Smooth muscle cell (in vitro differentiated cells): ENCODE data around the gene THUMPD2. TPM values are rescaled to one million over a fixed set of nuclear protein-coding genes. Genes with fewer than 3 reads are reported as not detected.
A peak's percentile ranks its signal among the peaks of the same experiment; 100 is the strongest.

Experiments
- DNase-seq: peaks from one replicate; lab custom pipeline; 2025; ENCODE audit not compliant: unreplicated experiment; lab: John Stamatoyannopoulos, UW
- H2AFZ ChIP-seq: fragments of 200-600 bp; sonication (generic); 2 replicates; pipeline ENCODE4 v1.6.0; 2016; ENCODE audit warnings: antibody characterized with exemption, low read depth, mild to moderate bottlenecking
- H3F3A ChIP-seq: fragments of 200-600 bp; sonication (generic); 2 replicates; pipeline ENCODE4 v1.6.0; 2017; ENCODE audit warnings: antibody characterized with exemption, low read depth
- H3K27ac ChIP-seq: fragments of 200-600 bp; sonication (generic); 2 replicates; pipeline ENCODE4 v1.5.1; 2016; ENCODE audit warnings: low read depth, mild to moderate bottlenecking
- H3K27me3 ChIP-seq: fragments of 200-600 bp; sonication (generic); 2 replicates; pipeline ENCODE4 v1.6.1; 2016; ENCODE audit warnings: low read depth, mild to moderate bottlenecking
- H3K36me3 ChIP-seq: fragments of 200-600 bp; sonication (generic); 2 replicates; pipeline ENCODE4 v1.5.1; 2016; ENCODE audit warnings: low read depth
- H3K4me1 ChIP-seq: fragments of 200-600 bp; sonication (generic); 2 replicates; pipeline ENCODE4 v1.5.1; 2016; ENCODE audit warnings: low read depth
- H3K4me2 ChIP-seq: fragments of 200-600 bp; sonication (generic); 2 replicates; pipeline ENCODE4 v1.6.0; 2016; ENCODE audit warnings: mild to moderate bottlenecking
- H3K4me3 ChIP-seq: fragments of 200-600 bp; sonication (generic); 2 replicates; pipeline ENCODE4 v1.5.1; 2016; ENCODE audit warnings: mild to moderate bottlenecking
- H3K79me2 ChIP-seq: fragments of 200-600 bp; sonication (generic); 2 replicates; pipeline ENCODE4 v1.6.0; 2016; ENCODE audit warnings: low read depth, mild to moderate bottlenecking
- H3K9ac ChIP-seq: fragments of 200-600 bp; sonication (generic); 2 replicates; pipeline ENCODE4 v1.6.0; 2016; ENCODE audit warnings: low read depth
- H3K9me3 ChIP-seq: fragments of 200-600 bp; sonication (generic); replicated peaks from 2 replicates; pipeline ENCODE4 v1.5.1; 2016; ENCODE audit warnings: low read depth
- H4K20me1 ChIP-seq: fragments of 200-600 bp; sonication (generic); 2 replicates; pipeline ENCODE4 v1.6.0; 2016; ENCODE audit warnings: low read depth
- WGBS: methylation state at CpG from one replicate; pipeline ENCODE4 v1.1.7; 2016; ENCODE audit warnings: low lambda C conversion rate; 5-methylcytosine and 5-hydroxymethylcytosine counted together
- polyA plus RNA-seq: library from polyadenylated mRNA; unstranded; fragments of >200 nt; fragmentation: Nextera tagmentation; extraction: Ambion mirVana; gene quantifications from 2 replicates; pipeline ENCODE4 v1.2.1, GENCODE V29; 2016
- total RNA-seq: library from RNA; depleted of rRNA; stranded (reverse); fragments of >200 nt; gene quantifications from 2 replicates; pipeline ENCODE4 v1.2.3, GENCODE V29; 2014
- TF ChIP-seq, protein P1 (sequence below): fragments of 200-600 bp; sonication (generic); IDR thresholded peaks from 2 replicates; pipeline ENCODE4 v1.5.1; 2017; ENCODE audit warnings: borderline replicate concordance, mild to moderate bottlenecking, antibody characterized with exemption; ENCODE audit not compliant: insufficient read depth, poor library complexity, severe bottlenecking

The THUMPD2 gene
- total and polyA plus RNA-seq, 2 experiments from 2014 or later: 14.5 to 18.6 TPM

DNA sequence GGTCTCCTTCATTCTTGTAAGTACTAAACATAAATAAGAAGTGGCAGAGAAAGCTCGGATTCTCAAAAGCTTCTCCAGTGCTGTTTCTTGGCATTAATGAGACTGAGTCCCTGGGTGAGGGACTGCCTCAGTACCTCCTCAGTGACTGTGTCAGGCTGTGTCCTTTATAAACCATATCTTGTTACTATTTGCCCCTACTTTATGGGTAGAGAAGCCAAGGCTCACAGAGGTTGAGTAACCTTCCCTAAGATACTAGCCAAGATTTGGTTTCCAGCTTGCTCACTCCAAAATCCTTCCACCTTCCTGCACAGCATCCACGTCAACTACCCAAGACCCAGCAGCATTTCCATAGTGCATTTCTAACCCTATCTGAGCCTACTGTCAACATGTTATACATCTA lies 55.6 kb downstream of the THUMPD2 start:
- 78% methylated on average over 2 of the region's 2 CpGs for WGBS

DNA sequence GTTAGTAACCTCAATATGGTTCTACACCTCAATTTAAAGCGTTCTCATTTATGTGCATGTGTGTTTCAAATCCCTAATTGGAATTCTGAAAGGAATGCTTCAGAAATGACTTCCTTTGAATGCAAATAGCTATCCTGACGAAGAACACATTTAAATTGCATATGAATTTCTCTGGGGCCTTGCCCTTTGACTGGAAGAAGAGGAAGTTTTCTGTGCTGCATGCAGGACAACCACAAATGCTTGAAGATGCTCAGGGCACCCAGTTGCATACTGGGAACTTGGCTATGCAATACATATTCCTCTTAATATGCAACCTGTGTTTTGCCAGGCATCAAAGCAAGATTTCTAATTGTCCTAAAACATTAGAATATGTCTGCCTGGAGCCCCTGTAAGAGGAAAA lies 58.1 kb downstream of the THUMPD2 start:
- Histone ChIP-seq H3K27me3 (no peaks in the 10 kb centered on the region), H3F3A (no peaks in the 10 kb centered on the region), H3K9me3 (no peaks in the 10 kb centered on the region), H3K36me3 (no peaks in the 10 kb centered on the region), H2AFZ (no peak overlapping the region), H3K79me2 (no peaks in the 10 kb centered on the region), H3K9ac (no peak overlapping the region), H4K20me1 (no peaks in the 10 kb centered on the region), H3K4me3 (no peak overlapping the region), H3K27ac (no peak overlapping the region), H3K4me2 (no peak overlapping the region), H3K4me1 (peaks cover 10% of the 10 kb centered on the region)
- WGBS: 91% methylated on average over 2 of the region's 2 CpGs
- no peak for DNase-seq
- TF ChIP-seq, protein P1, sequence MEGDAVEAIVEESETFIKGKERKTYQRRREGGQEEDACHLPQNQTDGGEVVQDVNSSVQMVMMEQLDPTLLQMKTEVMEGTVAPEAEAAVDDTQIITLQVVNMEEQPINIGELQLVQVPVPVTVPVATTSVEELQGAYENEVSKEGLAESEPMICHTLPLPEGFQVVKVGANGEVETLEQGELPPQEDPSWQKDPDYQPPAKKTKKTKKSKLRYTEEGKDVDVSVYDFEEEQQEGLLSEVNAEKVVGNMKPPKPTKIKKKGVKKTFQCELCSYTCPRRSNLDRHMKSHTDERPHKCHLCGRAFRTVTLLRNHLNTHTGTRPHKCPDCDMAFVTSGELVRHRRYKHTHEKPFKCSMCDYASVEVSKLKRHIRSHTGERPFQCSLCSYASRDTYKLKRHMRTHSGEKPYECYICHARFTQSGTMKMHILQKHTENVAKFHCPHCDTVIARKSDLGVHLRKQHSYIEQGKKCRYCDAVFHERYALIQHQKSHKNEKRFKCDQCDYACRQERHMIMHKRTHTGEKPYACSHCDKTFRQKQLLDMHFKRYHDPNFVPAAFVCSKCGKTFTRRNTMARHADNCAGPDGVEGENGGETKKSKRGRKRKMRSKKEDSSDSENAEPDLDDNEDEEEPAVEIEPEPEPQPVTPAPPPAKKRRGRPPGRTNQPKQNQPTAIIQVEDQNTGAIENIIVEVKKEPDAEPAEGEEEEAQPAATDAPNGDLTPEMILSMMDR: no peak

More for the DNA sequence above, 55.6 kb downstream of the THUMPD2 start:
- no peaks in the 10 kb centered on the region for H3K79me2 ChIP-seq
- peaks cover 10% of the 10 kb centered on the region for H3K4me1 ChIP-seq
- peak overlapping the region; percentile 60 for H3K27ac ChIP-seq
- no peak overlapping the region for H2AFZ ChIP-seq
- no peaks in the 10 kb centered on the region for H3K36me3 ChIP-seq
- no peaks in the 10 kb centered on the region for H3K27me3 ChIP-seq
- no peaks in the 10 kb centered on the region for H3K9me3 ChIP-seq
- H3K9ac ChIP-seq: no peak overlapping the region
- H3F3A ChIP-seq: no peaks in the 10 kb centered on the region
- TF ChIP-seq, protein P1: no peak
- H3K4me3 ChIP-seq: no peak overlapping the region
- no peak for DNase-seq
- no peaks in the 10 kb centered on the region for H4K20me1 ChIP-seq
- peak overlapping the region; percentile 74 for H3K4me2 ChIP-seq

DNA sequence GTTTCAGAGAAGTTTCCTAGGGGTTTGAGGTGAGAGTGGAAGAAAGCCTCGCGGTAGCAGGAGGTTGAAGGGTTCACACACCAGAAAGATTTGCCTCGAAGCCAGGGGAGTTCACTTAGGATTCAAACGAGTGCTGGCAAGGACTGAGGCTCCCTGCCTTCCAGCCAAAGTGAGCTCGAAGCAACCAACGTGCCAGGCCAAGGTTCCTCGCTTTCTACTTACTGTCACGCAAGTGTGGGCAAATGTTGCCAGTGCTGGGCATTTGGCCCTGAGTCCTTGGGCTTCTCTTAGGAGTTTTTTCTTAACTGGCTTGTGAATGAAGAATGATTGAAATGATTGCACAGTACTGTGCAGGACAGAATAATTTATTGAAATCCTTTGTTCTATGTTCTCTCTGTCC lies 59.7 kb downstream of the THUMPD2 start:
- no peaks in the 10 kb centered on the region for H3K27me3 ChIP-seq
- H2AFZ ChIP-seq: no peak overlapping the region
- H3K9ac ChIP-seq: peak overlapping the region; percentile 23
- H4K20me1 ChIP-seq: no peaks in the 10 kb centered on the region
- H3F3A ChIP-seq: peaks cover 4% of the 10 kb centered on the region
- no peak for DNase-seq
- peaks cover 11% of the 10 kb centered on the region for H3K4me1 ChIP-seq
- no peaks in the 10 kb centered on the region for H3K9me3 ChIP-seq
- H3K36me3 ChIP-seq: no peaks in the 10 kb centered on the region
- H3K79me2 ChIP-seq: no peaks in the 10 kb centered on the region
- H3K27ac ChIP-seq: peak overlapping the region; percentile 78
- H3K4me3 ChIP-seq: no peak overlapping the region
- 90% methylated on average over 8 of the region's 8 CpGs for WGBS
- TF ChIP-seq, protein P1: no peak
- H3K4me2 ChIP-seq: peak overlapping the region; percentile 75

DNA sequence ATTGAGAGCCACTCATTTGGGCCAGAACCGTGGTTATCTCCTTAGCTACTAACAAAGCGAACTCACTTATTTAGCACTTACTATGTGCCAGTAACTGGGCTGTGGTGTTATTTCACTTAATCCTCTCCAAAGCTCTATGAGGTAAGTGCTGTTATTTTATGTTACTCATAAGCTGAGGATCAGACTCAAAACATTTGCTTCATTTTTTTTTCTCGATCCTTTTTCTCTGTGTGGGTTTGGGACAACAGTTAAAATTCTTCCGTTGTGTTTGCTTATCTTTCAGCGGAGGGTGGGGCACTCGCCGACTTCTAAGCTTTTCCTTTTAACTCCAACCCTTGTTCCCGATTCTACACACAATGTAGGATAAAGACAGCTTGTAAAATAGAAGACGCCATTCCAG lies 60.6 kb downstream of the THUMPD2 start:
- no peaks in the 10 kb centered on the region for H3K27me3 ChIP-seq
- peaks cover 4% of the 10 kb centered on the region for H3F3A ChIP-seq
- TF ChIP-seq, protein P1: no peak
- H3K4me1 ChIP-seq: peaks cover 3% of the 10 kb centered on the region
- H3K27ac ChIP-seq: peak overlapping the region; percentile 78
- H2AFZ ChIP-seq: no peak overlapping the region
- DNase-seq: no peak
- H3K4me3 ChIP-seq: no peak overlapping the region
- no peaks in the 10 kb centered on the region for H3K79me2 ChIP-seq
- no peaks in the 10 kb centered on the region for H4K20me1 ChIP-seq
- WGBS: 18% methylated on average over 9 of the region's 9 CpGs
- H3K9ac ChIP-seq: no peak overlapping the region
- H3K4me2 ChIP-seq: peak overlapping the region; percentile 75
- no peaks in the 10 kb centered on the region for H3K36me3 ChIP-seq
- H3K9me3 ChIP-seq: no peaks in the 10 kb centered on the region
